NK-92 treated with Interleukin-12 subunit alpha and Interleukin-12 subunit beta, amount 100 ng/mL, for 24 hours (cell line): Measurements from ENCODE around the gene MSX2.

ENCODE experiments used
- DNase-seq: peaks from one replicate; lab custom pipeline; 2025; lab: John Stamatoyannopoulos, UW

MSX2 gene

GRCh38 chr5:174718880-174719610 is 5.3 kb upstream of the MSX2 start:
- DNase-seq, result no peak

- no peak for DNase-seq
Measured at GRCh38 chr5:174719793-174720611, 4.4 kb upstream of the MSX2 start.

- DNase-seq, result no peak
Measured at GRCh38 chr5:174720612-174721529, 3.5 kb upstream of the MSX2 start.

- DNase-seq, result no peak
Measured at GRCh38 chr5:174721530-174722432, 2.6 kb upstream of the MSX2 start.

- DNase-seq, result no peak
Measured at GRCh38 chr5:174722500-174722899, 1.9 kb upstream of the MSX2 start.

- DNase-seq, result no peak
Measured at GRCh38 chr5:174723315-174723978, 935 bp upstream of the MSX2 start.

GRCh38 chr5:174723979-174724483 is 351 bp upstream of the MSX2 start:
- no peak for DNase-seq

GRCh38 chr5:174725261-174725990 is 1.0 kb downstream of the MSX2 start:
- DNase-seq, result no peak

GRCh38 chr5:174725991-174726601 is 1.7 kb downstream of the MSX2 start:
- DNase-seq, result no peak

- no peak for DNase-seq
Measured at GRCh38 chr5:174726916-174727793, 2.8 kb downstream of the MSX2 start.

GRCh38 chr5:174727794-174728680 is 3.7 kb downstream of the MSX2 start:
- DNase-seq, result no peak

- no peak for DNase-seq
Measured at GRCh38 chr5:174729075-174729680, 4.8 kb downstream of the MSX2 start.

- DNase-seq, result no peak
Measured at GRCh38 chr5:174731214-174732035, 7.0 kb downstream of the MSX2 start.

GRCh38 chr5:174732036-174733020 is 7.9 kb downstream of the MSX2 start:
- no peak for DNase-seq
